SK-N-SH treated with all-trans-retinoic acid at 6 μM for 48 hours (cell line): ENCODE results near the gene SPACA6.

ENCODE experiments used
- ARNTL ChIP-seq: fragments of 450-650 bp; formaldehyde crosslinking; IDR thresholded peaks from 2 replicates; pipeline ENCODE4 v1.5.0; 2020; ENCODE audit warnings: low read depth, mild to moderate bottlenecking, moderate library complexity, borderline replicate concordance
- BACH2 ChIP-seq: fragments of 250-450 bp; sonication (Bioruptor Pico); IDR thresholded peaks from 2 replicates; pipeline ENCODE4 v1.9.0; 2021; ENCODE audit warnings: mild to moderate bottlenecking, borderline replicate concordance
- CSDC2 ChIP-seq: fragments of 250-450 bp; sonication (Bioruptor Pico); IDR thresholded peaks from 2 replicates; pipeline ENCODE4 v1.5.0; 2020; ENCODE audit warnings: mild to moderate bottlenecking, moderate library complexity
- GLIS3 ChIP-seq: fragments of 250-450 bp; sonication (Bioruptor Pico); IDR thresholded peaks from 2 replicates; pipeline ENCODE4 v1.5.0; 2020; ENCODE audit warnings: mild to moderate bottlenecking, moderate library complexity
- RARB ChIP-seq: fragments of 250-450 bp; sonication (Bioruptor Pico); IDR thresholded peaks from 2 replicates; pipeline ENCODE4 v1.8.0; 2021; ENCODE audit warnings: mild to moderate bottlenecking, moderate library complexity
- ZFP3 ChIP-seq: fragments of 250-450 bp; sonication (Bioruptor Pico); IDR thresholded peaks from 2 replicates; pipeline ENCODE4 v1.5.0; 2020; ENCODE audit warnings: mild to moderate bottlenecking, moderate library complexity
- ZNF8 ChIP-seq: fragments of 450-650 bp; formaldehyde crosslinking; IDR thresholded peaks from 2 replicates; pipeline ENCODE4 v1.5.0; 2020; ENCODE audit warnings: mild to moderate bottlenecking, moderate library complexity
- TF ChIP-seq, protein P1 (sequence below): fragments of 250-450 bp; sonication (Bioruptor Pico); IDR thresholded peaks from 2 replicates; pipeline ENCODE4 v1.5.1; 2020; ENCODE audit warnings: low read depth, mild to moderate bottlenecking, moderate library complexity

DNA sequence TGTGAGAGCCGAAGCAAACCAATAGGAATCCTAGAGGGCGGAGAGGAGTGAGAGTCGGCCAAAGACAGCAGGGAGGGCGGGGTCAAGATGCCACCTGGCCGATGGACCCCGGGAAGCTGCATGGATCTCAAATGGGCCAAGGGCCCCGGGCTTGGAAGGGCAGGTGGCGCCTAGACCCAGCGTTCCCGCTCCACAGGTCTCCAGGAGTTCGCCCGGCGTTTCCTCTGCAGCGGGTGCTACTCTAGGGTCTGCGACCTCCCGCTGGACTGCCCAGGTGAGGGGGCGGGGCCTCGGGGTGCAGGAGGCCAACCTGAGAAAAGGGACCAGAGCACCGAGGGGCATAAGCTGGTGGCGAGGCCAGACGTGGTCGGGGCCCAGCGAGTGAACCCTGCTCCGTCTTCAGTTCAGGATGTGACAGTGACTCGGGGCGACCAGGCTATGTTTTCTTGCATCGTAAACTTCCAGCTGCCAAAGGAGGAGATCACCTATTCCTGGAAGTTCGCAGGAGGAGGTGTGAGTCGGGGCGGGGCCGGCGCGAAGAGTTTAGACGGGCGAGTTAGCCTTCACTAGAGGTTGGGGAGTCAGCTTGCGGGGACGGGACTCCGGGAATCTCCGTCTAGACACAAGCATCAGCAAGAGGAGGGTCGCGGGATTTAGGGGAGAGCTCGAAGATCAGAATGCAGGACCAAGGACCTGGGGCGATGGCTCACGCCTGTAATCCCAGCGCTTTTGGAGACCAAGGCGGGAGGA lies 9.9 kb downstream of the SPACA6 start:
- TF ChIP-seq ZFP3 (CRISPR knock-in tag) (no peak), CSDC2 (CRISPR knock-in tag) (no peak), ZNF8 (CRISPR knock-in tag) (no peak), RARB (CRISPR knock-in tag) (no peak), BACH2 (CRISPR knock-in tag) (no peak), ARNTL (CRISPR knock-in tag) (no peak), GLIS3 (CRISPR knock-in tag) (no peak)
- TF ChIP-seq, protein P1, sequence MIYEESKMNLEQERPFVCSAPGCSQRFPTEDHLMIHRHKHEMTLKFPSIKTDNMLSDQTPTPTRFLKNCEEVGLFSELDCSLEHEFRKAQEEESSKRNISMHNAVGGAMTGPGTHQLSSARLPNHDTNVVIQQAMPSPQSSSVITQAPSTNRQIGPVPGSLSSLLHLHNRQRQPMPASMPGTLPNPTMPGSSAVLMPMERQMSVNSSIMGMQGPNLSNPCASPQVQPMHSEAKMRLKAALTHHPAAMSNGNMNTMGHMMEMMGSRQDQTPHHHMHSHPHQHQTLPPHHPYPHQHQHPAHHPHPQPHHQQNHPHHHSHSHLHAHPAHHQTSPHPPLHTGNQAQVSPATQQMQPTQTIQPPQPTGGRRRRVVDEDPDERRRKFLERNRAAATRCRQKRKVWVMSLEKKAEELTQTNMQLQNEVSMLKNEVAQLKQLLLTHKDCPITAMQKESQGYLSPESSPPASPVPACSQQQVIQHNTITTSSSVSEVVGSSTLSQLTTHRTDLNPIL (CRISPR knock-in tag) = no peak
